Spleen (tissue), 11 donors: ENCODE data around the gene HNRNPDL. TPM values are rescaled to one million over a fixed set of nuclear protein-coding genes. Genes with fewer than 3 reads are reported as not detected.

ENCODE experiments used
- DNase-seq: peaks from one replicate; pipeline ENCODE4 v3.0.0-alpha.2; 2020
- H3K27ac ChIP-seq, 8 donors: fragments of 200-600 bp; sonication (generic) in 7 of 8; 1 replicate in 4 of 8; 2 replicates in 4 of 8; pipeline versions ENCODE4 v1.5.0 to v1.8.0; 2016 to 2021; ENCODE audit warnings: inconsistent platforms in 4 of 8, mild to moderate bottlenecking in 4 of 8, moderate library complexity in 1 of 8
- H3K27me3 ChIP-seq, 7 donors: fragments of 200-600 bp; sonication (generic) in 6 of 7; replicated peaks in 1 of 7; 1 replicate in 4 of 7; 2 replicates in 3 of 7; pipeline versions ENCODE4 v1.5.0 to v1.8.0; 2016 to 2021; ENCODE audit warnings: inconsistent platforms in 3 of 7, mild to moderate bottlenecking in 1 of 7
- H3K36me3 ChIP-seq, 6 donors: fragments of 200-600 bp; sonication (generic) in 5 of 6; 1 replicate in 4 of 6; 2 replicates in 2 of 6; pipeline versions ENCODE4 v1.5.0 to v1.8.0; 2016 to 2021; ENCODE audit warnings: inconsistent platforms in 2 of 6
- H3K4me1 ChIP-seq, 6 donors: fragments of 200-600 bp; sonication (generic) in 5 of 6; 1 replicate in 3 of 6; 2 replicates in 3 of 6; pipeline versions ENCODE4 v1.5.0 to v1.8.0; 2016 to 2021; ENCODE audit warnings: inconsistent platforms in 3 of 6
- H3K4me3 ChIP-seq, 8 donors: fragments of 200-600 bp; sonication (generic) in 7 of 8; 1 replicate in 4 of 8; 2 replicates in 4 of 8; pipeline versions ENCODE4 v1.5.0 to v1.8.0; 2016 to 2021; ENCODE audit warnings: inconsistent platforms in 4 of 8, mild to moderate bottlenecking in 4 of 8, moderate library complexity in 2 of 8
- H3K9me3 ChIP-seq, 8 donors: fragments of 200-600 bp; sonication (generic) in 7 of 8; 1 replicate in 4 of 8; 2 replicates in 4 of 8; pipeline versions ENCODE4 v1.5.0 to v1.8.0; 2016 to 2021; ENCODE audit warnings: inconsistent platforms in 4 of 8
- CTCF ChIP-seq, 11 experiments: fragments of 200-600 bp in 7 of 11; fragments of 450-650 bp in 4 of 11; sonication (generic) in 4 of 11; IDR thresholded peaks in 8 of 11; conservative IDR thresholded peaks in 3 of 11; 1 replicate in 7 of 11; 2 replicates in 4 of 11; pipeline versions ENCODE4 v1.4.0 to v1.8.0; 2016 to 2021; ENCODE audit warnings: antibody characterized with exemption in 11 of 11, inconsistent platforms in 4 of 11, mild to moderate bottlenecking in 1 of 11
- POLR2A ChIP-seq, 3 donors: fragments of 450-650 bp; IDR thresholded peaks; one replicate each; pipeline ENCODE4 v1.5.1; 2017; ENCODE audit warnings: antibody characterized with exemption in 3 of 3, mild to moderate bottlenecking in 1 of 3
- POLR2AphosphoS5 ChIP-seq, 3 donors: sonication (generic); formaldehyde crosslinking; IDR thresholded peaks; one replicate each; pipeline ENCODE4 v1.5.1; 2017; ENCODE audit warnings: antibody characterized with exemption in 3 of 3
- WGBS, 5 donors: extraction: QIAGEN DNeasy Blood & Tissue Kit in 3 of 5; methylation state at CpG; one replicate each; pipeline versions ENCODE4 v1.1.5 to v1.1.7; 2013 to 2018; 5-methylcytosine and 5-hydroxymethylcytosine counted together
- intact Hi-C: fragments of 100-400 bp; cut with DNase I; formaldehyde crosslinking; loops from one replicate; pipeline ENCODE4 v1.15.0; 2023; ENCODE audit warnings: low total_unique reads
- polyA plus RNA-seq, 3 donors: library from polyadenylated mRNA; stranded (reverse); fragments of 200-250 nt; gene quantifications; one replicate each; pipeline ENCODE4 v1.2.1, GENCODE V29; 2013
- total RNA-seq, 7 donors: library from RNA; depleted of rRNA in 3 of 7; stranded (reverse); fragments of >200 nt in 3 of 7; fragmentation: NEBNext Ultra II Directional in 4 of 7; extraction: Animal tissue kit (Norgen Biotek cat#: 25700) in 4 of 7; gene quantifications; one replicate each; pipeline versions ENCODE4 v1.1.0 to v1.2.1, GENCODE V29; 2016 to 2021
- donor health status: healthy with polysubstance abuse.
- donor health status: DM: no; HTN: no; CAD: no; lungs with moderate emphysema.
- donor health status: DM: no; HTN: no; CAD: no.
- donor health status: Bipolar disorder and iron deficiency.
- donor health status: healthy.
- donor health status: DM: no; HTN: no; CAD: no.
- donor health status: DM: yes; HTN: yes; CAD: no.

HNRNPDL gene
- total and polyA plus RNA-seq, 10 donors: 164 to 229 (median 208) TPM

- H3K9me3 ChIP-seq: peaks cover 0 to 15% (median 0%) of the 10 kb centered on the region in 8 donors
- H3K4me3 ChIP-seq: no peak overlapping the region
- peaks cover 0 to 10% (median 0%) of the 10 kb centered on the region in 6 donors for H3K4me1 ChIP-seq
- no peaks in the 10 kb centered on the region for H3K27me3 ChIP-seq
- 41 to 53% (median 46%) methylated on average over 2 of the region's 2 CpGs for WGBS, 5 donors
- peak overlapping the region in 2 of 8 donors; percentile 6 to 34 for H3K27ac ChIP-seq
- DNase-seq: no peak
- no peaks in the 10 kb centered on the region for H3K36me3 ChIP-seq
- intact Hi-C loops: no loop called here
- no peak for TF ChIP-seq POLR2AphosphoS5 (IDR thresholded peaks at IDR 0.05)
- no peak for TF ChIP-seq POLR2A (IDR thresholded peaks at IDR 0.05)
- no peak for TF ChIP-seq CTCF (IDR thresholded peaks at IDR 0.05 in 8 of 11, conservative IDR thresholded peaks at IDR 0.05 in 3 of 11)
These were observed 47.5 kb downstream of the HNRNPDL start for GRCh38 chr4:82382751-82383150.

DNA sequence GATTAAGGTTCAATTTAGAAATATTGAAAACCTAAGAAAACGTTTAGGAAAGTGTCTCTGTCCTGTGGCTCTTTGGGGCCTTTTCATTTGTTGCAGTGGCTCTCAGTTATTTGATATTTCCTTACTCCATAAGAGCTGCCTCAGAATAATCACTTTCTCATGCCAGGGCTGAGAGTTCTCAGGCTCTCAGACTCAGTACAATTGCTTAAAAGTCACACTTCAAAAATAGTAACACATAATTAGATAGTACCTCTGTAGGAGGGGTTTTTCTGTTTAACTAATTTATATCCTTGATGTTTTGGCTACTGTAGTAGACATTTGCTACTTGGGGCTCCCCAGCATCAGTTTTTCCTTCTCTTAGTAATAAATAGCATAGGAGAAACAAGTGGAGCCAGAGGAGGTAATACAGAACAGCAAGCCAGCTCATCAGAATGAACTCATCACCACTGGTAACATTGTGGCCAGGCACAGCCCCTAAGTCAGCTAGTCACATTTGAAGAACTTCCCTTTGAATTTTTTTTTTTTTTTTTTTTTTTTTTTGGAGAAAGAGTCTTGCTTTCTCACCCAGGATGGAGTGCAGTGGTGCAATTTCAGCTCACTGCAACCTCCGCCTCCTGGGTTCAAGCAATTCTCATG lies 48.5 kb downstream of the HNRNPDL start:
- 86 to 94% (median 88%) methylated on average over 2 of the region's 2 CpGs for WGBS, 5 donors
- intact Hi-C loops: no loop called here

DNA sequence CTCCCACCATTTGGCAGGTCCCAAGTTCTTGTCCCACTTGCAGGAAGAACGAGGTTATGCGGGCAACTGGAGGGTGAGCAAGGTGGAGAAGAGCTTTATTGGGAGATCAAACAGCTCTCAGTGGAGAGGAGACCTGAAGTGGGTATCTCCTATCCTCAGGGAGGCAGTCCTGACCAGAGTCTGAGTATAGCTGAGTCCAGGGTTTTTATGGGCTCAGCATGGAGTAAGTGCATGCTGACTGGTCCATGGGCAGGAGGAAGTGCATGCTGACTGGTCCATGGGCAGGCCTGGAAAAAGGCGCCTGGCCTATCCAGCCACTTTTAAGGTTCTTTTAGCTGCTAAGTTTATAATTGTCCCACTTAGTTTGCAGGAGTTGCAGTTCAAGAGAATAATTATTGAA lies 49.0 kb downstream of the HNRNPDL start:
- no peak for TF ChIP-seq POLR2A (IDR thresholded peaks at IDR 0.05)
- no peak for TF ChIP-seq POLR2AphosphoS5 (IDR thresholded peaks at IDR 0.05)
- H3K9me3 ChIP-seq: peaks cover 0 to 13% (median 0%) of the 10 kb centered on the region in 8 donors
- peaks cover 2 to 22% (median 4%) of the 10 kb centered on the region in 6 donors for H3K4me1 ChIP-seq
- 83 to 99% (median 97%) methylated on average over 3 of the region's 3 CpGs for WGBS, 5 donors
- H3K4me3 ChIP-seq: no peak overlapping the region
- no peaks in the 10 kb centered on the region for H3K36me3 ChIP-seq
- no peaks in the 10 kb centered on the region for H3K27me3 ChIP-seq
- intact Hi-C loops: no loop called here
- no peak overlapping the region for H3K27ac ChIP-seq
- no peak for DNase-seq

More for the DNA sequence above, 48.5 kb downstream of the HNRNPDL start:
- H3K27me3 ChIP-seq: no peaks in the 10 kb centered on the region
- H3K27ac ChIP-seq: no peak overlapping the region
- DNase-seq: no peak
- peaks cover 0 to 17% (median 0%) of the 10 kb centered on the region in 6 donors for H3K4me1 ChIP-seq
- no peak overlapping the region for H3K4me3 ChIP-seq
- H3K9me3 ChIP-seq: peaks cover 0 to 15% (median 0%) of the 10 kb centered on the region in 8 donors
- TF ChIP-seq POLR2A (IDR thresholded peaks at IDR 0.05): no peak
- TF ChIP-seq POLR2AphosphoS5 (IDR thresholded peaks at IDR 0.05): no peak
- no peak for TF ChIP-seq CTCF (IDR thresholded peaks at IDR 0.05 in 8 of 11, conservative IDR thresholded peaks at IDR 0.05 in 3 of 11)
- H3K36me3 ChIP-seq: no peaks in the 10 kb centered on the region

DNA sequence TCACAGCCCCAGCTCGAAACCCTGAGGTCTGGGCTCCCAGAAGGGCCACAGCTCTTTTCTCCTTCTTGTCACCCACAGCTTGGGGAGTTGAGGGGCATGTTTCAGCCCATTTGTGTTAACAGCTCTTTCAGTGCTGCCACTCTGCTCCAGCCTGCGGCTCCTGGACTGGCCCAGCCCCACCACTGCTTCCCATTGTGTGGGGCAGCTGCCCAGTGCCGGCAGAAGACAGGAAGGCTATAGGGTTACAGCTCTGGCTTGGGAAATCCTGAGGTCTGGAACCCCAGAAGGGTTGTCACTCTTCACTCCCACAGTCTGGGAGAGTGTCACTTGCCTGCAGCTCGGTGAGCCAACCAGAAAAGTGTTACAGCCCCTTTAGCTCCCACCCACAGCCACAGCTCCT lies 49.4 kb downstream of the HNRNPDL start:
- Histone ChIP-seq H3K36me3 (no peaks in the 10 kb centered on the region), H3K4me1 (peaks cover 3 to 26% (median 7%) of the 10 kb centered on the region in 6 donors), H3K27me3 (no peaks in the 10 kb centered on the region), H3K4me3 (no peak overlapping the region), H3K9me3 (peaks cover 0 to 11% (median 0%) of the 10 kb centered on the region in 8 donors), H3K27ac (no peak overlapping the region)
- 87 to 95% (median 89%) methylated on average over 4 of the region's 4 CpGs for WGBS, 5 donors
- TF ChIP-seq POLR2A (IDR thresholded peaks at IDR 0.05): no peak
- TF ChIP-seq CTCF (IDR thresholded peaks at IDR 0.05 in 8 of 11, conservative IDR thresholded peaks at IDR 0.05 in 3 of 11): no peak
- no peak for TF ChIP-seq POLR2AphosphoS5 (IDR thresholded peaks at IDR 0.05)
- no peak for DNase-seq
- intact Hi-C loops: no loop called here
